Breast epithelium (tissue), 4 donors: Measurements from ENCODE around the gene MYLK. TPM values are rescaled to one million over a fixed set of nuclear protein-coding genes. Genes with fewer than 3 reads are reported as not detected.

ENCODE experiments used
- DNase-seq, 2 donors: peaks; one replicate each; pipeline ENCODE4 v3.0.0-alpha.2; 2019; ENCODE audit warnings: low spot score in 2 of 2
- H3K27ac ChIP-seq, 2 donors: fragments of 200-600 bp; sonication (generic) in 1 of 2; one replicate each; pipeline ENCODE4 v1.5.1; 2016 to 2019; ENCODE audit warnings: mild to moderate bottlenecking in 1 of 2
- H3K27me3 ChIP-seq, 2 donors: fragments of 200-600 bp; sonication (generic) in 1 of 2; one replicate each; pipeline versions ENCODE4 v1.5.1 to v1.6.0; 2017 to 2019; ENCODE audit warnings: control low read depth in 1 of 2, mild to moderate bottlenecking in 1 of 2
- H3K36me3 ChIP-seq: fragments of 200-600 bp; one replicate; pipeline ENCODE4 v1.5.1; 2019
- H3K4me1 ChIP-seq, 2 donors: fragments of 200-600 bp; sonication (generic); one replicate each; pipeline ENCODE4 v1.5.1; 2016 to 2019; ENCODE audit warnings: control low read depth in 1 of 2
- H3K4me3 ChIP-seq, 3 donors: fragments of 200-600 bp; sonication (generic); 1 replicate in 2 of 3; 2 replicates in 1 of 3; pipeline ENCODE4 v1.5.1; 2016 to 2019; ENCODE audit warnings: mild to moderate bottlenecking in 3 of 3, moderate library complexity in 2 of 3
- H3K9me3 ChIP-seq, 2 donors: fragments of 200-600 bp; sonication (generic) in 1 of 2; one replicate each; pipeline ENCODE4 v1.5.1; 2016 to 2019; ENCODE audit warnings: control low read depth in 1 of 2
- CTCF ChIP-seq, 3 donors: fragments of 450-650 bp; IDR thresholded peaks; one replicate each; pipeline ENCODE4 v1.5.1; 2016 to 2017; ENCODE audit warnings: antibody characterized with exemption in 3 of 3, mild to moderate bottlenecking in 3 of 3, moderate library complexity in 3 of 3
- POLR2A ChIP-seq: fragments of 450-650 bp; IDR thresholded peaks from one replicate; pipeline ENCODE4 v1.6.1; 2016; ENCODE audit warnings: antibody characterized with exemption, mild to moderate bottlenecking, moderate library complexity
- POLR2AphosphoS5 ChIP-seq, 3 donors: sonication (generic); formaldehyde crosslinking; IDR thresholded peaks; one replicate each; pipeline ENCODE4 v1.6.1; 2017; ENCODE audit warnings: antibody characterized with exemption in 3 of 3
- intact Hi-C: fragments of 100-400 bp; cut with DNase I; formaldehyde crosslinking; loops from one replicate; pipeline ENCODE4 v1.15.1; 2023; ENCODE audit warnings: low total_unique reads
- total RNA-seq, 3 donors: library from RNA; depleted of rRNA; stranded (reverse); fragments of >200 nt; gene quantifications; one replicate each; pipeline ENCODE4 v1.1.0, GENCODE V29; 2016

Gene MYLK
- total RNA-seq, 3 donors from 2014 or later = 87.2 to 188 (median 181) TPM

GRCh38 chr3:123728014-123728413 lies 156.1 kb downstream of the MYLK start:
- intact Hi-C loops = no loop called here

GRCh38 chr3:123725652-123726400 lies 158.3 kb downstream of the MYLK start:
- no peak for TF ChIP-seq CTCF (IDR thresholded peaks at IDR 0.05)
- no peak for TF ChIP-seq POLR2A
- TF ChIP-seq POLR2AphosphoS5 (IDR thresholded peaks at IDR 0.05) = no peak
- H3K27ac ChIP-seq = no peak overlapping the region

More at GRCh38 chr3:123728014-123728413, 156.1 kb downstream of the MYLK start:
- Histone ChIP-seq H3K4me1 (no peaks in the 10 kb centered on the region), H3K36me3 (no peaks in the 10 kb centered on the region), H3K27me3 (no peaks in the 10 kb centered on the region), H3K9me3 (no peaks in the 10 kb centered on the region), H3K4me3 (no peak overlapping the region), H3K27ac (no peak overlapping the region)
- DNase-seq = no peak
- TF ChIP-seq CTCF (IDR thresholded peaks at IDR 0.05) = no peak
- no peak for TF ChIP-seq POLR2AphosphoS5 (IDR thresholded peaks at IDR 0.05)
- no peak for TF ChIP-seq POLR2A

DNA sequence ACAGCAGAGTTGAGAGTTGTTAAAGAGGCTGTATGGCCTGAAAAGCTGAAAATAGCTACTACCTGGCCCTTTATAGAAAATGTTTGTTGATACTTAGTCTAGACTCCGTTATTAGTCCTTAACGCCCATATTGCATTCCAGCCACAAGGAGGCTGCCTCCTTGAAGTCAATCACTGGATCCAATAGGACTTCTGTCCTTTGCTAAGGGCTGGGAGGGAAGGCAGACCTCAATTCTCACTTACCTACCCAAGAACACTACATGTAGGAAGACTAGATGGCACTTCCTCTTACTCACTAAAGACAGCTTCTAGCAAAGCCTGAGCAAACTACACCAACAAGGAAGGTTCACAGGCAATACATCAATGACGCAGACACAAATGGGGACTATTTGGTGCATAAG lies 159.8 kb downstream of the MYLK start:
- Histone ChIP-seq H3K27ac (no peak overlapping the region), H3K4me1 (no peaks in the 10 kb centered on the region), H3K9me3 (no peaks in the 10 kb centered on the region), H3K4me3 (no peak overlapping the region), H3K27me3 (no peaks in the 10 kb centered on the region), H3K36me3 (no peaks in the 10 kb centered on the region)
- peak in 1 of 2 donors; percentile 15 for DNase-seq
- intact Hi-C loops = no loop called here
- TF ChIP-seq CTCF (IDR thresholded peaks at IDR 0.05) = no peak
- no peak for TF ChIP-seq POLR2AphosphoS5 (IDR thresholded peaks at IDR 0.05)
- no peak for TF ChIP-seq POLR2A

More at GRCh38 chr3:123725652-123726400, 158.3 kb downstream of the MYLK start:
- Histone ChIP-seq H3K27me3 (no peaks in the 10 kb centered on the region), H3K4me3 (no peak overlapping the region), H3K36me3 (no peaks in the 10 kb centered on the region), H3K4me1 (no peaks in the 10 kb centered on the region), H3K9me3 (no peaks in the 10 kb centered on the region)
- DNase-seq = no peak
- intact Hi-C loops = no loop called here

GRCh38 chr3:123723522-123724168 lies 160.5 kb downstream of the MYLK start:
- peak overlapping the region in 1 of 2 donors; percentile 48 for H3K27ac ChIP-seq
- no peaks in the 10 kb centered on the region for H3K9me3 ChIP-seq
- H3K27me3 ChIP-seq = no peaks in the 10 kb centered on the region

More at GRCh38 chr3:123723522-123724168, 160.5 kb downstream of the MYLK start:
- H3K36me3 ChIP-seq = no peaks in the 10 kb centered on the region
- no peak for TF ChIP-seq POLR2AphosphoS5 (IDR thresholded peaks at IDR 0.05)
- peak; percentile 68 to 80 (median 74) for TF ChIP-seq CTCF (IDR thresholded peaks at IDR 0.05)
- no peak for TF ChIP-seq POLR2A
- intact Hi-C loops = no loop called here
- H3K4me3 ChIP-seq = no peak overlapping the region
- peak in 1 of 2 donors; percentile 59 for DNase-seq
- no peaks in the 10 kb centered on the region for H3K4me1 ChIP-seq
